Neuronal stem cell (in vitro differentiated cells): ENCODE measurements around the gene TOB1.
"Not testable (repeated sequence)": the region's sequence is repeated elsewhere in the genome, so short reads cannot be mapped to it uniquely, and the experiment has no call there.

Source experiments
- DNase-seq: peaks from one replicate; pipeline ENCODE4 v3.0.0-alpha.2; 2013; ENCODE audit warnings: low spot score
- H2AFZ ChIP-seq: one replicate; pipeline ENCODE4 v1.6.1; 2013; ENCODE audit warnings: mild to moderate bottlenecking, low read length, inconsistent platforms
- H2AK5ac ChIP-seq: 2 replicates; pipeline ENCODE4 v1.6.1; 2013; ENCODE audit warnings: low read depth, mild to moderate bottlenecking, inconsistent platforms, low read length, moderate library complexity, mixed read lengths
- H2BK120ac ChIP-seq: 2 replicates; pipeline ENCODE4 v1.6.1; 2013; ENCODE audit warnings: low read depth, mild to moderate bottlenecking, inconsistent platforms, low read length, moderate library complexity, mixed read lengths
- H2BK12ac ChIP-seq: one replicate; pipeline ENCODE4 v1.6.1; 2013; ENCODE audit warnings: low read length, inconsistent platforms
- H2BK15ac ChIP-seq: 2 replicates; pipeline ENCODE4 v1.6.1; 2013; ENCODE audit warnings: mild to moderate bottlenecking, low read length, inconsistent platforms, mixed read lengths
- H2BK5ac ChIP-seq: one replicate; pipeline ENCODE4 v1.6.1; 2013; ENCODE audit warnings: inconsistent platforms, mild to moderate bottlenecking, low read length, moderate library complexity
- H3K14ac ChIP-seq: one replicate; pipeline ENCODE4 v1.6.1; 2013; ENCODE audit warnings: low read length, inconsistent platforms
- H3K18ac ChIP-seq: 2 replicates; pipeline ENCODE4 v1.6.1; 2013; ENCODE audit warnings: low read length, inconsistent platforms
- H3K23ac ChIP-seq: 2 replicates; pipeline ENCODE4 v1.6.1; 2013; ENCODE audit warnings: low read depth, mild to moderate bottlenecking, mixed read lengths, low read length, inconsistent platforms; ENCODE audit not compliant: poor library complexity
- H3K27ac ChIP-seq: replicated peaks from 3 replicates; pipeline ENCODE4 v1.5.1; 2013; ENCODE audit warnings: low read length, inconsistent platforms
- H3K27me3 ChIP-seq, 3 experiments: 2 replicates each; pipeline ENCODE4 v1.6.1; 2013; ENCODE audit warnings: low read length in 3 of 3, mild to moderate bottlenecking in 2 of 3, inconsistent platforms in 1 of 3, low read depth in 1 of 3, mixed read lengths in 1 of 3, moderate library complexity in 1 of 3; ENCODE audit not compliant: control insufficient read depth in 3 of 3, insufficient read depth in 3 of 3
- H3K36me3 ChIP-seq, 2 donors: replicated peaks in 1 of 2; 2 replicates each; pipeline ENCODE4 v1.6.1; 2013; ENCODE audit warnings: low read length in 2 of 2; ENCODE audit not compliant: control insufficient read depth in 2 of 2, insufficient read depth in 2 of 2
- H3K4ac ChIP-seq: 2 replicates; pipeline ENCODE4 v1.6.1; 2013; ENCODE audit warnings: inconsistent platforms, mild to moderate bottlenecking, low read length, moderate library complexity
- H3K4me1 ChIP-seq, 2 donors: 1 replicate in 1 of 2; 2 replicates in 1 of 2; pipeline ENCODE4 v1.6.1; 2013; ENCODE audit warnings: low read length in 2 of 2, low read depth in 1 of 2; ENCODE audit not compliant: control insufficient read depth in 2 of 2, insufficient read depth in 1 of 2
- H3K4me2 ChIP-seq: one replicate; pipeline ENCODE4 v1.6.1; 2013; ENCODE audit warnings: mild to moderate bottlenecking, low read length, inconsistent platforms; ENCODE audit not compliant: insufficient read depth, poor library complexity, severe bottlenecking
- H3K4me3 ChIP-seq, 2 donors: 2 replicates each; pipeline ENCODE4 v1.5.1; 2013; ENCODE audit warnings: low read length in 2 of 2, mild to moderate bottlenecking in 2 of 2, inconsistent platforms in 1 of 2, moderate library complexity in 1 of 2
- H3K79me1 ChIP-seq: one replicate; pipeline ENCODE4 v1.6.1; 2013; ENCODE audit warnings: low read depth, mild to moderate bottlenecking, inconsistent platforms, low read length, moderate library complexity
- H3K9ac ChIP-seq: one replicate; pipeline ENCODE4 v1.6.1; 2013; ENCODE audit warnings: mild to moderate bottlenecking, low read depth, low read length, inconsistent platforms; ENCODE audit not compliant: poor library complexity
- H3K9me3 ChIP-seq, 2 donors: replicated peaks in 1 of 2; 2 replicates each; pipeline versions ENCODE3 to v1.6.1; 2013; ENCODE audit warnings: low read length in 2 of 2, mild to moderate bottlenecking in 2 of 2, inconsistent platforms in 1 of 2, low read depth in 1 of 2, mixed read lengths in 1 of 2, moderate library complexity in 1 of 2; ENCODE audit not compliant: control insufficient read depth in 2 of 2, insufficient read depth in 1 of 2
- H4K8ac ChIP-seq: one replicate; pipeline ENCODE4 v1.6.1; 2013; ENCODE audit warnings: low read depth, mild to moderate bottlenecking, inconsistent platforms, low read length, moderate library complexity
- H4K91ac ChIP-seq: one replicate; pipeline ENCODE4 v1.6.1; 2013; ENCODE audit warnings: low read length, low read depth, mild to moderate bottlenecking, inconsistent platforms; ENCODE audit not compliant: poor library complexity
- WGBS, 2 donors: extraction: QIAGEN DNeasy Blood & Tissue Kit; methylation state at CpG; one replicate each; pipeline ENCODE4 v1.1.7; 2013; ENCODE audit warnings: missing lambda C conversion rate in 2 of 2, mixed read lengths in 1 of 2; ENCODE audit not compliant: insufficient read length in 2 of 2, insufficient replicate concordance in 1 of 2; ENCODE audit errors: extremely low coverage in 2 of 2; 5-methylcytosine and 5-hydroxymethylcytosine counted together

TOB1 gene

GRCh38 chr17:50894513-50894912, 28.4 kb upstream of the TOB1 start:
- peaks cover 11 to 18% of the 10 kb centered on the region in 2 donors for H3K4me1 ChIP-seq
- H2AFZ ChIP-seq, H2BK12ac ChIP-seq, H3K23ac ChIP-seq, H3K9ac ChIP-seq, H2AK5ac ChIP-seq, H3K36me3 ChIP-seq, H3K27ac ChIP-seq, H2BK5ac ChIP-seq, H2BK120ac ChIP-seq, DNase-seq, H3K9me3 ChIP-seq, H3K79me1 ChIP-seq, H3K18ac ChIP-seq, H3K14ac ChIP-seq, H4K91ac ChIP-seq, H3K4ac ChIP-seq, H3K4me3 ChIP-seq, H3K4me2 ChIP-seq, H3K27me3 ChIP-seq, H2BK15ac ChIP-seq, H4K8ac ChIP-seq: not testable (repeated sequence)
- WGBS, 2 donors, result no CpG with 5 or more reads among the region's 4 CpGs

GRCh38 chr17:50893183-50893993, 27.2 kb upstream of the TOB1 start:
- no peak overlapping the region for H2BK12ac ChIP-seq
- H3K4me1 ChIP-seq, result peaks cover 11 to 18% of the 10 kb centered on the region in 2 donors
- H2BK120ac ChIP-seq, result no peak overlapping the region
- H2BK15ac ChIP-seq, result no peak overlapping the region
- no peaks in the 10 kb centered on the region for H3K79me1 ChIP-seq
- no peak overlapping the region for H4K8ac ChIP-seq
- peak overlapping the region; percentile 32 for H2AK5ac ChIP-seq
- no peaks in the 10 kb centered on the region for H3K9me3 ChIP-seq
- no peaks in the 10 kb centered on the region for H3K36me3 ChIP-seq
- H3K23ac ChIP-seq, result no peak overlapping the region
- peak overlapping the region; percentile 76 for H2AFZ ChIP-seq
- no peak overlapping the region for H3K14ac ChIP-seq
- peak overlapping the region; percentile 4 for H3K27ac ChIP-seq
- peak overlapping the region in 1 of 2 donors; percentile 27 for H3K4me3 ChIP-seq
- H3K4me2 ChIP-seq, result no peak overlapping the region
- no peak for DNase-seq
- peaks cover 0 to 2% (median 0%) of the 10 kb centered on the region in 3 experiments for H3K27me3 ChIP-seq
- no peak overlapping the region for H4K91ac ChIP-seq
- H3K9ac ChIP-seq, result no peak overlapping the region
- H3K4ac ChIP-seq, result no peak overlapping the region
- no CpG with 5 or more reads among the region's 28 CpGs for WGBS, 2 donors
- peak overlapping the region; percentile 84 for H3K18ac ChIP-seq
- no peak overlapping the region for H2BK5ac ChIP-seq

DNA sequence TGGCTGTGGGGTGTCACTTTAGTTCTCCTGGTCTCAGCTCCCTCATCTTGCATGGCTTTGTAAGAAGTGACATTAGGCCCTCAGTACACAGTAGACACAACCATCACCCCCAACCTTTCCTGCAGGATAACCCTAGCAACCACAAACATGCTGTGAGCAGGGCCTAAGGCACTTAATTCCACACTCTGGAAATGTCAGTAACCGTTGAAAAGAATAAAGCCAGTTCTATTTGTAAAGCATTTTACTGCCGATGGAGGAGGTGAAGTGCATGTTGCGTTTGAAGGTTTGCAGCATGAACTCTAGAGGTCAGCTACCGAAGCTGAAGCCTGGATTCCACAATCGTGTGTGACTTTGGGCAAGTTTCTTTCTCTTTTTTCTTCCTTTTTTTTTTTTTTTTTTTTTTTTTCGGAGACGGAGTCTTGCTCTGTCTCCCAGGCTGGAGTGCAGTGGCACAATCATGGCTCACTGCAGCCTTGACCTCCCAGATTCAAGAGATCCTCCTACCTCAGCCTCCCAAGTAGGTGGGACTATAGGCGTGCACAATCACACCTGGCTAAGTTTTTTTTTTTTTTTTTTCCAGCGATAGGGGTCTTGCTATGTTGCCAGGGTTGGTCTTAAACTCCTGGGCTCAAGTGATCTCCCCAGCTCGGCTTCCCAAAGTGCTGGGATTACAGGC, 26.1 kb upstream of the TOB1 start:
- H3K4me3 ChIP-seq, result no peak overlapping the region
- no peak overlapping the region for H2AFZ ChIP-seq
- no peak for DNase-seq
- H3K9me3 ChIP-seq, result no peaks in the 10 kb centered on the region
- H2BK120ac ChIP-seq, result no peak overlapping the region
- no peak overlapping the region for H4K91ac ChIP-seq
- H3K4me1 ChIP-seq, result peaks cover 15 to 19% of the 10 kb centered on the region in 2 donors
- no CpG with 5 or more reads among the region's 10 CpGs for WGBS, 2 donors
- H3K79me1 ChIP-seq, result no peaks in the 10 kb centered on the region
- H3K4me2 ChIP-seq, result no peak overlapping the region
- H2AK5ac ChIP-seq, result no peak overlapping the region
- H2BK5ac ChIP-seq, result no peak overlapping the region
- H4K8ac ChIP-seq, result no peak overlapping the region
- no peak overlapping the region for H2BK15ac ChIP-seq
- H3K18ac ChIP-seq, result no peak overlapping the region
- no peaks in the 10 kb centered on the region for H3K36me3 ChIP-seq
- no peak overlapping the region for H3K27ac ChIP-seq
- H2BK12ac ChIP-seq, result no peak overlapping the region
- no peak overlapping the region for H3K14ac ChIP-seq
- H3K27me3 ChIP-seq, result peaks cover 0 to 2% (median 0%) of the 10 kb centered on the region in 3 experiments
- H3K9ac ChIP-seq, result no peak overlapping the region
- H3K4ac ChIP-seq, result no peak overlapping the region
- no peak overlapping the region for H3K23ac ChIP-seq

GRCh38 chr17:50891577-50891989, 25.4 kb upstream of the TOB1 start:
- Histone ChIP-seq H3K14ac (no peak overlapping the region), H2AFZ (no peak overlapping the region), H3K4me1 (peaks cover 15 to 22% of the 10 kb centered on the region in 2 donors), H2BK15ac (no peak overlapping the region), H3K9me3 (no peaks in the 10 kb centered on the region), H3K4ac (no peak overlapping the region), H3K18ac (no peak overlapping the region), H2BK120ac (no peak overlapping the region), H2AK5ac (peak overlapping the region; percentile 33), H3K23ac (no peak overlapping the region), H3K36me3 (no peaks in the 10 kb centered on the region), H2BK12ac (no peak overlapping the region), H3K4me2 (no peak overlapping the region), H2BK5ac (no peak overlapping the region), H4K8ac (no peak overlapping the region), H4K91ac (no peak overlapping the region), H3K79me1 (no peaks in the 10 kb centered on the region), H3K9ac (no peak overlapping the region), H3K27me3 (peaks cover 0 to 2% (median 0%) of the 10 kb centered on the region in 3 experiments), H3K4me3 (no peak overlapping the region), H3K27ac (no peak overlapping the region)
- WGBS, 2 donors, result no CpG with 5 or more reads among the region's 4 CpGs
- DNase-seq, result no peak
